ENCODE measurements around the gene EZR. TPM values are rescaled to one million over a fixed set of nuclear protein-coding genes. Genes with fewer than 3 reads are reported as not detected.

The EZR gene
- total RNA-seq, 4 donors from 2014 or later = 201 to 515 (median 470) TPM

GRCh38 chr6:158717341-158718330 lies 101.5 kb downstream of the EZR start:
- Histone ChIP-seq H3K4me1 (peaks cover 0 to 48% (median 22%) of the 10 kb centered on the region in 4 donors), H3K4me3 (peak overlapping the region in 2 of 4 donors; percentile 4 to 6), H3K9me3 (no peaks in the 10 kb centered on the region), H3K27ac (peak overlapping the region; percentile 72 to 92 (median 80)), H3K27me3 (no peaks in the 10 kb centered on the region), H3K36me3 (no peaks in the 10 kb centered on the region)
- DNase-seq = peak in 2 of 3 donors; percentile 62 to 63
- TF ChIP-seq CTCF (IDR thresholded peaks at IDR 0.05) (no peak), POLR2A (IDR thresholded peaks at IDR 0.05) (no peak)

Small RNA genes lying within 50 kb of the gene (small RNA-seq; reads per million reads assigned to genes)
- gene MIR3918 = 0 reads per million in 2 donors

Other genes starting within 250 kb of the EZR start
- 100 to 1,000 TPM in 3 of 4 donors, 10 to 100 TPM in 1; 93.8 to 190 (median 146) TPM for gene DYNLT1, start 174.6 kb downstream of the EZR start, total RNA-seq
- gene SYTL3, start 169.3 kb downstream of the EZR start, total RNA-seq = 10 to 100 TPM in 3 of 4 donors, 1 to 10 TPM in 1; 4.8 to 23.1 (median 11.3) TPM
- 10 to 100 TPM; 14.9 to 24.5 (median 20.1) TPM for gene RSPH3, start 180.8 kb upstream of the EZR start, total RNA-seq
- 10 to 100 TPM in 1 of 4 donors, 1 to 10 TPM in 3; 3.9 to 18.2 (median 5.4) TPM for gene TAGAP, start 225.6 kb upstream of the EZR start, total RNA-seq

Data from Peyer's patch (tissue), 4 donors.